Measurements from ENCODE around the gene ZNF618.
"Not testable (repeated sequence)": the region's sequence is repeated elsewhere in the genome, so short reads cannot be mapped to it uniquely, and the experiment has no call there.

The ZNF618 gene

DNA sequence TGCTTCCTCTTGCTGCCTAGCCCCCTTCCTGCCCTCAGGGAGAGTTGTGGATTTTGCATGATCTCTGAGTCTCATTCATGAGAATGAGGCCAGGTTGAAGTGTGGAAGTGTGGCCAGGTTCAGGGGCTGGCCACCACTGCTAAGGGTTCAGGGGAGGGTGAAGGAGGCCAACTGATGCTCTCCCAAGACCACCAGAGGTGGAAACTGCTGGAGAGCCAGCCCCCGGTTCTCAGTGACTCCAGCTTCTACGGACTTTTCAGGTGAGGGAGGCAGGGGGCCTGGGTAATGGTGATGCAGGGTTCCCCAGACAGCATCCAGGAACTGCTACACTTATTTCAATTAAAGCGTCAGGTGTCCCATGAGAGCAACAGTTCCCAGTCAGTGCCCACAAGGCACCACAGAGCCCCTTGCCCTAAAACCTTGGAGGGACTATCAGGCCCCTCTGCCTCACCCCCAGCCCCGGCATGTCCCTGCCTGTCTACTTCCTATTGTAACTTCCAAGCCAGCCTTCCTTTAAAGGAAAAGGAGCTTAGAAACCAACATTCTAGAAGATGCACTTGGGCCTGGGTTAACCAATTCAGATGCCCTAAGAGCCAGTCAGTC, 151.9 kb downstream of the ZNF618 start:
- no peak for DNase-seq

DNA sequence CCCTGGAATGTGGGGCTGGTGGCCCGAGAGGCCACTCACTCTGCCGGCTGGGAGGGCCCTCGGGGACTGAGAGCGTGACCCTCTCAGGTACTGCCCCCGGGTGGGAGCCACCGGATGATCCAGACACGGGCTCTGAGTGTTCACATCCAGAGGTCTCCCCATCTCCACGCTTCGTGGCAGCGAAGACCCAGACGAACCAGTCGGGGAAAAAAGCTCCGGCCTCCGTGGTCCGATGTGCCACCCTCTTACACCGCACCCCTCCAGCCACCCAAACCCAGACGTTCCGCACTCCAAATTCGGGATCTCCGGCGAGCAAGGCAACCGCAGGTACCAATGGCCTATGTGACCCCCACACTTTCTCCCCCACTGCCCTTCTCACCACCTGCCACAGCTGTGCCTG, 152.5 kb downstream of the ZNF618 start:
- DNase-seq = no peak

DNA sequence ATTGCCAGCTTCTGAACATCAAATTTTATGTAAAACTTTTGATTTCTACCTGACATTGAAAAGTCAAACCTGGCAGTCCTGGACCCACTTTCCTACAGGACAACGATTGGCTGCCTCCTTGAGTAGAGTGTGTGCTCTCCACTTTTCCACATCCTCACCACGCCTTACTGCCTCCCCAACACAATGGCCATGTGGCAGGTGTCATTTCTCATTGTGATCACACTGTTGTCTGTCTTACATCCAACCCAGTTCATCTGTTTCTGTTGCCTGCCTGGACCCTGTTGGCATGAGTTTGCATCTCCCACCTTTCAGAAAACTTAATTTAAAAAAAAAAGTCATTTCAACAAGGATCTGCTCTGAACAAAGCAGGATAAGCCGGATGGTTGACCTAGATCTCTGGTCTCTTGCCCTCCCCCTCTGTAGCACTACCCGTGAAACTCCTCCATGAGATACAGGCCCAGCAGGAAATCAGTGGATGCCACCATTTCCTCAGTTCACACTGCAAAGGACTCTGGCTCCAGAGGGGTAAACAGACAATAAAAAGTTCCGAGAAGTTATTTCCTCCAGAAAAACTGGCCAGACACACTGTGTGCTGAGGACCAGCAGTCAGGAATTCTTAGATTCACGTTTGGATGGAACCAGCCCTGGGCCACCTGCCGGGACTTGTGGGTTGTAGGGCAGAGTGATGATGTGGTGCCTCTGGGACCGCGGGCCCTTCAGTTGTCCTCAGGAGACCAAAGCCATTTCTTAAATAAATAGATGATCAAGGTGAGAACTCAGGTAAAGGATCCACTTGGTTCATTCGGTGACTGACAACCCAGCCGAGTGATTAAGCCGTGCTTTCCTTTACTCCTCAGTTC, 153.4 kb downstream of the ZNF618 start:
- DNase-seq = no peak

DNA sequence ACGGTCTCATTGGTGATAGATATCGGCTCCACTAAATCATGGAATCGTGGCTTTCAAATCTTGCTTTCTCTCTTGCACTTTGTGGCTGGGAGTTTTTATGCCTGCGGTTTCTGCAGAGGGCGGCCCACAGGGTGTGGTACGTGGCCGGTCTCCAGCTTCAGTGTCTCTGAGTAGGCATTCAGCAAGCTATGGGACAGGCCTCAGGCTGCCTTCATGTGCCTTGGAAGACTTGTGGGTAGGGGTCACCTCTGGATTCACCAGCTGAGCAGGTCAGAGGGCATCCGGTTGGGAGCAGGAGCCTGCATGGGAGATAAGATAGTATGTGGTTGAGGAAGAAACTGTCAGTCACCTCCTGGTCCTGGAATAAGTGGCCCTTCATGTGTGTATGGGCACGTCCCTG, 154.3 kb downstream of the ZNF618 start:
- no peak for DNase-seq

DNA sequence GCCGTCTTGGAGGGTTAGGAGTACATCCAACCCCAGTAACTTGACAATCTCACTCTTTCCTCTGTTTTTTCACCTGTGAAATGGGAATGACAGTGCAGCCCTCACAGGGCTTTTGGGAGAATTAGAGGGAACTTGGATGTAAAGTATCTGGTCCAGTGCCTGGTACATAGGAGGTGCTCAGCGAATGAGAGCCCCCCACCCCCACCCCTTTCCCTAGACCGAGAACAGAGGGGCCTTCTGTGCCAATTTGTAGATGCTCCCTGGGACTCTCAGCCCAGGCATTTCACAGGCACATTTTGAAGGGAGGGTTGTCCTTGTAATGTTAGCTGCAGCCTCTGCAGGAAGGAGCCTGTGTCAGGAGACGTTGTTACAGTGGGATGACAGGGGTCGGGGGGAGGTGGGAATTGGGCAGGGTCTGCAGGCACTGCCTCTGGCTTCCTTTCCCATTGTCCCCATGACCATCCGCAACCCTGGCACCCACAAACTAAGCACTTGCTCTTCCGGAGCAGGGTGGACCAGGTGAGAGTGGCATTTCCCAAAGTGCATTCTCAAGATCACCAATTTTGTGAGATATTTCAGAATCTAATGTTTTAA, 155.0 kb downstream of the ZNF618 start:
- DNase-seq = no peak

DNA sequence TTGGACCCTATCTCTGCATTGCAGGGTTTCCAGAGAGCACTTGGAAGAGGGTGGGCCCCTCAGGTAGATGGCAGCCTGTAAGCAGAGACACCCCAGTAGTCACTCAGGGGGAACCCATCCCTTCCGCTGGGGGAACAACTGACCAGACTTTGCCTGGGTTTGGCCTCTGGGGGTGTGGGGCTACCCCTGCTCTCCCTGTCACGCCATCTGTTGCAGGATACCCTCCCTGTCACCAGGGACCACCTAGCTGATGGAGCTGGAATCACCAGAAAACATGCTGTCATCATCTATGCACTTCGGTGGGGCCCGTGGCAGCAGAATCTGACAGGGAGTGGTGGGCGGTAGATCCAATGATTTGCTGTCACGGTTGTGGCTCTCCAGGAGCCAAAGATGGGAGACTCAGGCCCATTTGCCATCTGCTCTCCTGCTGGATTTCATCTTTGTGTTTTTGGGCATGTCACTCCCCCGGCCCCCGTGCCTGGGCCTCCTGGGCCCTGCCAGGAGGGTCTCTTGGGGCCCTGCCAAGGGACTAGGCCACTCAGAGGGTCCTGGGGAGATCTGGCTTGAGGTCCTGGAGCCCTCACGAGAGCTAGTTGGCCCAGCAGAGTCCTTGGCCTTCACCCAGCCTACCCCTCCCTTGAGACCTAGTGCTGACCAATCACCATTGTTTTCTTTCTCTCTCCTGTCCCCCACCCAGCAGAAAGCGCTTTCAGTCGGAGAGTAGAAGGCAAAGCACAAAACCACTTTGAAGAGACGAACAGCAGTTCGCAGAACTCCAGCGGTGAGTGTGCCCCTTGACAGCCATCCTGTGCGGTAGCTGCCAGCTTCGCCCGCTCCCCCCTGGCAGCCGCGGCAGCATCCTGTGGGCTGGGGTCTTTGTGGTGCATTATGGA, 156.1 kb downstream of the ZNF618 start:
- no peak for DNase-seq

DNA sequence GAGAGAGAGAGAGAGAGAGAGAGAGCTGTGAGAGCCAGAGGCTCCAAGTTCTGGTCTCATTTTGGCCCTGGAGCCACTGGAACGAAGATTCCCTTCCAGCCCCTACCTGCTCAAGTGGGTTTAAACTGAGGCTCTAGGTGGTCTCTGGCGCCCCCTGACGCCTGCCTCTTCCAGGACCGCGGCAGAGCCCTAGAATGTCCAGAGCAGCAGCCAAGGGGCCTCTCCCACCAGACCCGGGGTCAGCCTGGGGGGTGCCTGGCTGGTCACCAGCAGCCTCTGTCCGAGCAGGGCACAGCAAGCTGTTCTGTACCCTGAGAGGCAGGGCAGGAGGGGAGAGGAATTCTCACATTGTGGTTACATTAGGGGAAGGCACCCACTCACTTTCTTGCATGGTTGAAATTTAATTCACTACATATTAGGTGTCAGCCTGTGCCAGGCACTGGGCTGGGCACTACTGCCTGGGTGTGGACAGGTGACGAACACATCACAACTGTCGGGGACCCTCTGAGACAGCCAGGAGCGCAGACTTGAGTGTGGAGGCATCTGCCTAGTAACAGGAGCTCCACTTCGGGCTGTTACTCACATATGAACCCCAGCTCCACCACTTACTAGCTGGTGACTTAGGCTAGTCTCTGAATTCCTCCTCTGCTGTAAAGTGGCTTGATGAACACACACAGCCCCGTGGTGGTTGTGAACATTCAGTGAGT, 157.4 kb downstream of the ZNF618 start:
- peak; percentile 63 for DNase-seq

DNA sequence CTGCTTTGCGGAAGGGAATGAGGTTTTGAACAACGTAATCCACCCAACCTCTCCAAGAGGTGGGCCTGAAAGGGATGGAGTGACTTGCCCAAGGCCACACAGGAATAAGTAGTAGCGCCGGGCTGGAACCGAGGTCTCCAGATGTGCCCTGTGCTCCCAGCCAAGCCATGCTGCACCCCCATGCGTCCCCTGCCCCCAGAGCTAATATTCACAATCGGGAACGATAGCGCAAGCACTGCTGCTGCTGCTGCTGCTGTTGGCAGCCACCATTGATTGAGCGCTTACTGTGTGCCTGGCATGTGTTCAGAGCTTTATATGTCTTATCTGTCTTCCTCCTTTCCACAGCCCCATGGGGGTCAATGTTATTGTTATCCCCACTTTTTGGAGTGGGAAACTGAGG, 158.1 kb downstream of the ZNF618 start:
- DNase-seq = no peak

DNA sequence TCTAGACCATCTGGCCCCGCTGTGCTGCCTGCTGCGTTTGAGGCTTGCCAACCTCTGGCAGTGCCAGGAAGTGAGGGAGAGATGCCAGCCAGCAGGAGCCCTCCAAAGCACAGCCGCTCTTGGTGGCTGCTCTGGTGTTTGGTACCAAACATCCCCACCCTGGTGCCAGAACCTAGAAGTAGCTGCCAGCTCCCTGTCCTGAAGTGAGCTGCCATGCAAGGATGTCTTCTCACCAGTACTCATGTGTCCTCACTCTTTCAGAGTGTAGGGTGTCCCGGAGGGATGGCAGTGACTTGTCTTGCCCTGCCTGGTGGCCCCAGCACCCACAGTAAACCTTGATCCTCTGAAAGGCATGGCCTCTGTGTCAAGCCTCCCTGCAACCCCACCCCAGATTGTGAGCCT, 158.6 kb downstream of the ZNF618 start:
- DNase-seq = no peak

DNA sequence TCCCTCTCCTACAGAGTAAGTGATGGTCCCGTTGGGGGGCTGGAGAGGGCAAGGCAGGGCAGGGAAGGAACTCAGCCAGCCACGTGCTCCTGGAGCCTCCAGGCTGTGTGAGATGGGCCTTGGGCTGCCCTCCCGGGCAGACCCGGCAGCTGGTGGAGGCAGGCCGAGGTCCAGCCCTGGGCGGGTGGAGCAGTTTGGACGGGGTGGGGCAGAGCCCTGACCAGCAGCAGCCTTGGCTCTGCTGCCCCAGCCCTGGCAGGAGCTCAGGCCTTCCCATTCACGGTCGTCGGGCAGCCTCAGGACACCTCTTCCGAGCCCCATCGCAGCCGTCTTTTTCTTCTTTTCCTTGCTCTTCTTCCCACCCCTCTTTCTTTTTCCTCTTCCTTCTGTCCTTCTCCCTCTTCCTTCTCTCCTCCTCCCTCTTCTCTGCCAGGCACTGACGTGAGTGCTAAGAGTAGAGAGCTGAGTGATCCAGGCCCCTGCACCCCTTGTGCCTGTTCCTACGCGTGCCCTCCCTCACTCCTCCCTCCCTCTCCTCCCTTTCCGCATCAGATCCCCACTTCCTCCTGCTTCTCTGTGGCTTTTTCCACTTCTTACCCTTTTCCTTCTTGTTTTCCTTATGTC, 159.2 kb downstream of the ZNF618 start:
- no peak for DNase-seq

DNA sequence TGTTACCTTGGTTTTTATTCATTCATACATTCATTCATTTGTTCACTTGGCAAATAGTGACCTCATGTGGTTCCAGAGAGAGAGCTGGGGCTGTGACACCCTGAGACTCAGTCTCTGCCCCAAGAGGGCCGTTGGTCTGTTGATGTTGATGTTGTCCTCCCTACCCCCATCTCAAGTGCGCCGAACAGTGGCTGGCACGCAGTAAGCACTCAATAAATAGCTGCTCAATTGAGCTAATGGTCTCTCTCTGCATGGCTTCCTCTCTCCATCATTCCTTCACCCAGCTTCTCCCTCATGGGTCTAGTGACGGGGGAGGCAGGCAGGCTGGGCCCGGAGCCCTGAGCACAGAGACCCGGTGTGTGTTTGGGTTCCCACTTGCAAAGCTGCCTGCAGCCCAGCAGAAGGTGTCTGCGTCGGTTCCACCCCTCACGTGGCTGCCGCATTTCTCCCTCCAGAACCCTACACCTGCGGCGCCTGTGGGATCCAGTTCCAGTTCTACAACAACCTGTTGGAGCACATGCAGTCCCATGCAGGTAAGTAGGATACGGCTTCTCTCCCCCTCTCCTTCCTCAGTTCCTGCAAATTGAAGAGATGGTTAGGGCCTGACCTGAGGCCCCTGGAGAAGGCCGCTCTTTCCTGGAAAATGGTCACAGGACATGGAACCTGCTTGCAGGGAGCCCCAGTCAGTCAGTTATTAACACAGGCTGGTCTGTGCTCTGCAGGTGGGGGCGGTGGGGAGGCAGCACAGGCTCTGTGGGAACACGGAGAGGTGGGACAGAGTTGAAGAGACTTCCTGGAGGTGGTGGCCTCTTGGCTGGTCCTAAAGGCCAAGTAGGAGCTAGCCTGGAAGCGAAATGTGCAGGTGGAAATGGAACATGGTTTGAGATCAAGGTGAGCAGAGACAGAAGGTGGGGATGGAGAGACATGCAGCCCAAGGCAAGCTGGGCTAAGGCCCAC, 160.0 kb downstream of the ZNF618 start:
- DNase-seq = no peak

DNA sequence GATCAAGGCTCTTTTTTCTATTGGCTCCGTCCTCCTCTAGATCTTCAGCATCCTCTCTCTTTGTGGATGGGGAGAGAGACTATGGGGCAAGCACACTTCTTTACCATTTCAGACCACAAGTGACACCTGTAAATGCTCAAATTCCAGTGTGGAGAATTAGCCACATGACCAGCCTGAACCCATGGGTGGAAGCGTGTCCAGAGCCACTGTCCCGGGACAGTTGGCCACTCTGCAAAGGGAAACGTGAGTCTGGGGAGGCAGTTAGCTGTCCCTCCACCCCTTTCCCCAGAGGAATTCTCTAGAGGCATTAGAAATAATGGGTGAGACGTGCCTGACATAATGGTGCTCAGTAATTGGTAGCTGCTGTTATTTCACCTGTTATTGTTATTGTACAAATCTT, 161.1 kb downstream of the ZNF618 start:
- no peak for DNase-seq

DNA sequence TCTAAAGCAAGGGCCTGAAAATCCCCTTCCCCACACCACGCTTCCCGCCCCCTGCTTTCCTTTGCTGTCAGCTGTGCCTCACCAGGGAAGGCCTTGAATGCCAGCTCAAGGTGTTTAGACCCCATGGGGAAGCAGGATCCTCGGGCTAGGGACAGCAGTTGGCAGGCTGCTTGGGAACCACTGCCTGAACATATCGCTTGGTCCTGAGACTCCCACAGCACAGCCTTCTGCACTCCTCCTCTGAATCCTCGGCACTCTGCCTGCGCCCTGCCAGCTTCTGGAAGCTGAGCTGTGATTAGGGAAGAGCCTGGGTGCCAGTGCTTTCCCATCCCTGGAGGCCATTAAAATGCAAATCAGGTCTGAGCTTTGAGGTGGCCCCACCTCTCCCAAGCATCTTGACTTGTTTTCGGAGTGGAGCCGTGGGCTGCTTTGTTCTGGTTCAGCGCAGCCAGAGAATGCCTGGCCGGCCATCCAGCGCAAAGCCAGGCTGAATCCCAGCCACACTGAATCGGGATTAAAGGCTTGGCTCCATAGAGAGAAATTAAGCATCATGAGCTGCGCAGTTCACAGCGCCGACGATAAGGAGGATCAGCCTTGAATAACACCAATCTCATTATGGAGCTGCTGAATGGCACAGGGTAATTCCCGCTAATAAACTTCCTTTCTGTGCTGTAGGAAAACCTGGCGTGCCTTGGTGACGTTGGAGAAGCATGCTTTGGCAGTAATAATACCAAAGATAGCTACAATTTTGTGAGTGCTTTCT, 162.0 kb downstream of the ZNF618 start:
- DNase-seq = no peak

DNA sequence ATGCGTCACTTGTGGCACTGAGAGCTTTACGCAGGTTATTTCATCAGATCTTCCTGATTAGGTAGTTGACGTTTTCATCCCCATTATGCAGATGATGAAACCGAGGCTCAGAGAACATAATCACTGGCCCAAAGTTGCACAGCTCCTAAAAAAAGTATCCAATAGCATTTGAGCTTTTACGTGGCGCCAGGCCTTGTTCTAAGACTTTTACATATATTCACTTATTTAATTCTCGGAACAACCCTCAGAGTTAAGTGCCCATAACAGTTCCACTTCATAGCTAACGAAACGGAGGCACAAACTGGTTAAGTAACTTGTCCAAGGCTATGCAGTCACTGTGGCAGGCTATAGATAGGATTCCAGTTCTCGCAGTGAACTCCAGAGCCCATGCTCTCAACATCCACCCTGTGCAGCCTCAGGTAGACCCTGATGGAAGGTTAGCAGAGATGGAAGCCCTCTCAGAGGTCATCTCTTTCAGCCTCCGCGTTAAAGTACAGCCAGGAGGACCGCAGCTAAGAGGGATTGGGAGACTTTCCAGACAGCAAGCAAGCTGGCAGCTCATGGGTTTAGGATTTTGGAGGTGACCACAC, 162.7 kb downstream of the ZNF618 start:
- DNase-seq = no peak

DNA sequence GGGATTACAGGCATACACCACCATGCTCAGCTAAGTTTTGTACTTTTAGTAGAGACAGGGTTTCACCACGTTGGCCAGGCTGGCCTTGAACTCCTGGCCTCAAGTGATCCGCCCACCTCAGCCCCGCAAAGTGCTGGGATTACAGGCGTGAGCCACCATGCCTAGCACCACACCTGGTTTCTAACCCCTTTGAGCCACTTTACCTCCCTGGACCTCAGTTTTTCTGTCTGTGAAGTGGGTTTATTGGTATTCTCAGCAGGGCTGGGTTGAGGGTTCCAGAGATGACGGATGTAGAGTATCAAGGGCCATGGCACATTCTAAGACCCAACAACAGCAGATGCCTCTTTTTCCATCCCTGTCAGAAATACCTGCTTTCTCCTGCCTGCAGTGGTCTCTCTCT, 163.4 kb downstream of the ZNF618 start:
- no peak for DNase-seq

DNA sequence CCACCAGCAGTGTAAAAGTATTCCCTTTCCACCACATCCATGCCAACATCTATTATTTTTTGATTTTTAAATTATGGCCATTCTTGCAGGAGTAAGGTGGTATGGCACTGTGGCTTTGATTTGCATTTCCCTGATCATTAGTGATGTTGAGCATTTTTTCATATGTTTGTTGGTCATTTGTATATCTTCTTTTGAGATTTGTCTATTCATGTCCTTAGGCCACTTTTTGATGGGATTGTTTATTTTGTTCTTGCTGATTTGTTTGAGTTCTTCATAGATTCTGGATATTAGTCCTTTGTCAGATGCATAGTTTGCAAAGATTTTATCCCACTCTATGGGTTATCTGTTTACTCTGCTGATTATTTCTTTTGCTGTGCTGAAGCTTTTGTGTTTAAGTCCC, 167.6 kb downstream of the ZNF618 start:
- DNase-seq = not testable (repeated sequence)

DNA sequence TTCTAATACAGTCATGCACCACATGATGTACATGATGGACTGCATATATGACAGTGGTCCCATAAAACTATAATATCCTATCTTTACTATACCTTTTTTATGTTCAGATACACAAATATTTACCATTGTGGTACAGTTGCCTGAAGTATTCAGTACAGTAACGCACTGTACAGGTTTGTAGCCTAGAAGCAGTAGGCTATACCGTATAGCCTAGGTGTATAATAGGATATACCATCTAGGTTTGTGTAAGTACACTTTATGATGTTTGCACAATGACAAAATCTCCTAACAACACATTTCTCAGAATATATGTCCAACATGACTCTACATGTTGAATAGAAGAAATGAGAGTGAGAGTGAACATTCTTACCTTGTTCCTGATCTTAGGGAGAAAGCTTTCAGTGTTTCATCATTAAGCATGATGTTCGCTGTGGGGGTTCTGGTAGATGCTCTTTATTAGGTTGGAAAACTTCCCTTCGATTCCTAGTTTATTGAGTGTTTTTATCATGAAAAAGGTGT, 170.2 kb downstream of the ZNF618 start:
- DNase-seq = no peak

DNA sequence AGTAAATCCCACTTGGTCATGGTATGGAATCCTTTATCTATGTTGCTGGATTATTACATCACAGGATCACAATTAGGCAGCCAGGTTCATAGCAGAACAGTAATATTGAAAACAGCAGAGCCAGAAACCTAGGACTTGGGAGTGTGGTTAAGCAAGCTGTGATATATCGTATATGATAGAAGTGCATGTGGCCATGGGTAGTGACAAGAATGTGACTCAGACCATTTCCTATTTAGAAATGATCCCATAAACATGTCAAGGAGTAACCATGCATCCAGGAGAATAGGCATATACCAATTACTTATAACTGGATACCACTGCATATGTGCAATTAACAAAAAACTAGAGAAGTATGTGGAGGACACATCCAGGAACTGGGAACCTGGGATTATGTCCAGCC, 170.8 kb downstream of the ZNF618 start:
- no peak for DNase-seq

DNA sequence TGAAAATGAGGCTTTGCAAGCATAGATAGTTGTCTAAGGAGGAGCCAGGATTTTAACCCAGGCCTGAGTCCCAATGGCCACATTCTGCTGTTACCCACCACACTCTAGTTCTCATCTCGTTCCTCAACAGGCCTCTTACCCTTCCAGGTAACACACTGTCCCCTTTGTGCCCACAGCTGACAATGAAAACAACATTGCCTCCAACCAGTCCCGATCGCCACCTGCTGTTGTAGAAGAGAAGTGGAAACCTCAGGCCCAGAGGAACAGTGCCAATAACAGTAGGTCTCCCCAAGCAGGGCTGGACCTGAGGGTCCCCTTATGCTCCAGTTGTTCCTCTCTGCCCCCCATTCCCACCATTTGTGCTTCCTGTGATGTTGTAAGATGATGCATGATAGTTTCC, 171.6 kb downstream of the ZNF618 start:
- DNase-seq = no peak
